Mesothelial cell of epicardium (in vitro differentiated cells): Measurements from ENCODE around the gene BBS2. TPM values are rescaled to one million over a fixed set of nuclear protein-coding genes. Genes with fewer than 3 reads are reported as not detected.

Experiments used
- DNase-seq, 2 experiments: peaks; one replicate each; pipeline ENCODE4 v3.0.0; 2021; ENCODE audit warnings: low spot score in 2 of 2; ENCODE audit not compliant: unreplicated experiment in 2 of 2
- H3K27ac Mint-ChIP-seq: 2 replicates; pipeline ENCODE4 v1.8.0; 2021; ENCODE audit warnings: mixed read lengths
- H3K27me3 Mint-ChIP-seq: 2 replicates; pipeline ENCODE4 v1.8.0; 2021; ENCODE audit warnings: low read depth, mixed read lengths
- H3K36me3 Mint-ChIP-seq: 2 replicates; pipeline ENCODE4 v1.8.0; 2021; ENCODE audit warnings: mixed read lengths
- H3K4me1 Mint-ChIP-seq: 2 replicates; pipeline ENCODE4 v1.8.0; 2021; ENCODE audit warnings: mixed read lengths
- H3K4me3 Mint-ChIP-seq: 2 replicates; pipeline ENCODE4 v1.8.0; 2021; ENCODE audit warnings: mild to moderate bottlenecking, moderate library complexity, mixed read lengths
- H3K9me3 Mint-ChIP-seq: 2 replicates; pipeline ENCODE4 v1.8.0; 2021; ENCODE audit warnings: mixed read lengths
- total RNA-seq: library from RNA; stranded (reverse); gene quantifications from 3 replicates; pipeline ENCODE4 v1.2.1, GENCODE V29; 2021
- TF ChIP-seq, protein P1 (sequence below): fragments of 200-600 bp; sonication (generic); IDR thresholded peaks from one replicate; pipeline ENCODE4 v1.5.0; 2021; ENCODE audit warnings: antibody characterized with exemption; ENCODE audit not compliant: unreplicated experiment

Gene BBS2
- total RNA-seq, 1 donor from 2014 or later: 60.8 TPM

DNA sequence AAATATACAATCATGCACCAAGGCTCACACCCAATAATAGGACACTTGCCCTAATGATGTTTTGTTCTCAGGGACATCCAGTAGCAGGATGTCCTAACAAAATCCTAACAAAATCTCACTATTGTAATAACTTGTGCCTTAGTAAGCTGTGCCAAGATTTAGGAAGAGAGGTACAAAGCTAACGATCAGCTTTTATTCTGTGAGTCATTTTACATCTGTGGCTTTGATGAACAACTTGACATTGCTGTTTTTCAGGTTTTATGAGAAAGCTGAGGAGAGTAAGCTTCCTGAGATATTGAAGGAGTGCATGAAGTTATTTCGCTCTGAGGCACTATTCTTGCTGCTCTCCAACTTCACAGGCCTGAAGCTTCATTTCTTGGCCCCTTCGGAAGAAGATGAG is 49.6 kb downstream of the BBS2 start:
- H3K9me3 Mint-ChIP-seq: no peaks in the 10 kb centered on the region
- TF ChIP-seq, protein P1, sequence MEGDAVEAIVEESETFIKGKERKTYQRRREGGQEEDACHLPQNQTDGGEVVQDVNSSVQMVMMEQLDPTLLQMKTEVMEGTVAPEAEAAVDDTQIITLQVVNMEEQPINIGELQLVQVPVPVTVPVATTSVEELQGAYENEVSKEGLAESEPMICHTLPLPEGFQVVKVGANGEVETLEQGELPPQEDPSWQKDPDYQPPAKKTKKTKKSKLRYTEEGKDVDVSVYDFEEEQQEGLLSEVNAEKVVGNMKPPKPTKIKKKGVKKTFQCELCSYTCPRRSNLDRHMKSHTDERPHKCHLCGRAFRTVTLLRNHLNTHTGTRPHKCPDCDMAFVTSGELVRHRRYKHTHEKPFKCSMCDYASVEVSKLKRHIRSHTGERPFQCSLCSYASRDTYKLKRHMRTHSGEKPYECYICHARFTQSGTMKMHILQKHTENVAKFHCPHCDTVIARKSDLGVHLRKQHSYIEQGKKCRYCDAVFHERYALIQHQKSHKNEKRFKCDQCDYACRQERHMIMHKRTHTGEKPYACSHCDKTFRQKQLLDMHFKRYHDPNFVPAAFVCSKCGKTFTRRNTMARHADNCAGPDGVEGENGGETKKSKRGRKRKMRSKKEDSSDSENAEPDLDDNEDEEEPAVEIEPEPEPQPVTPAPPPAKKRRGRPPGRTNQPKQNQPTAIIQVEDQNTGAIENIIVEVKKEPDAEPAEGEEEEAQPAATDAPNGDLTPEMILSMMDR: no peak
- peaks cover 49% of the 10 kb centered on the region for H3K36me3 Mint-ChIP-seq
- H3K4me1 Mint-ChIP-seq: peaks cover 14% of the 10 kb centered on the region
- peak overlapping the region; percentile 28 for H3K4me3 Mint-ChIP-seq
- no peak for DNase-seq
- H3K27ac Mint-ChIP-seq: peak overlapping the region; percentile 94
- no peaks in the 10 kb centered on the region for H3K27me3 Mint-ChIP-seq

DNA sequence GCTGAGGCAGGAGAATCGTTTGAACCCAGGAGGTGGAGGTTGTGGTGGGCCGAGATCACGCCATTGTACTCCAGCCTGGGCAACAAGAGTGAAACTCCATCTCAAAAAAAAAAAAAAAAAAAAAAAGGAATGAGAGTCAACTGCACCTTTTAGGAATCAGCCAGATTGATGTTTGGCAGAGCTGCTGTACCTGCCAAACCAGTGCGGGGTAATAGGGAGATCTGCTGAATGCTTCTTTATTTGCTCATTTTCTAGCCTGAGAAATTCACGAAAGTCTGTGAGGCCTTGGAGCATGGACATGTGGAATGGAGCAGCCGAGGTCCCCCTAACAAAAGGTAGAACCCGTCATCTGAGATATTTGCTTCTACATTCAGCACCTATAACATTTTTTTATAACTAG is 50.1 kb downstream of the BBS2 start:
- no peak overlapping the region for H3K4me3 Mint-ChIP-seq
- H3K27ac Mint-ChIP-seq: peak overlapping the region; percentile 94
- no peaks in the 10 kb centered on the region for H3K27me3 Mint-ChIP-seq
- TF ChIP-seq, protein P1: no peak
- no peaks in the 10 kb centered on the region for H3K9me3 Mint-ChIP-seq
- peaks cover 45% of the 10 kb centered on the region for H3K36me3 Mint-ChIP-seq
- no peak for DNase-seq
- H3K4me1 Mint-ChIP-seq: peaks cover 14% of the 10 kb centered on the region

DNA sequence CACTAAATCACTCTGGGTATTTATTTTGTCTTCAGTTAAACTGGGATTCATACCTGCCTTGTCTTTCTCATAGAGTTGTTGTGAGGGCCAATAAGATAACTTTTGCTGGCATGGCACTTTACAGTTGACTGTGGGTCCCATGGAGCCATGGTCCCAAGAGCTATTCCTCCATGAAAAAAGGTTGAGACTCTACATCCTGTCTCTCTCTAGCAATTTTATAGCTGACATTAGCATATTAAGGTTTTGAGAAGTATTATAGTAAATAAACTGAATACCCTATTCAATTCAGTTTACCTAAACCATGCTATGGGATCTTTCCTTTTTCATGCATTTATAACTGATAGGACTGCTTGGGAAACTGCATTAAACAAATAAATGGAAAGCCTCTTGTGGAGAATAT is 51.0 kb downstream of the BBS2 start:
- no peaks in the 10 kb centered on the region for H3K27me3 Mint-ChIP-seq
- peaks cover 53% of the 10 kb centered on the region for H3K36me3 Mint-ChIP-seq
- H3K4me3 Mint-ChIP-seq: no peak overlapping the region
- TF ChIP-seq, protein P1: no peak
- DNase-seq: no peak
- peaks cover 14% of the 10 kb centered on the region for H3K4me1 Mint-ChIP-seq
- no peaks in the 10 kb centered on the region for H3K9me3 Mint-ChIP-seq
- peak overlapping the region; percentile 78 for H3K27ac Mint-ChIP-seq

DNA sequence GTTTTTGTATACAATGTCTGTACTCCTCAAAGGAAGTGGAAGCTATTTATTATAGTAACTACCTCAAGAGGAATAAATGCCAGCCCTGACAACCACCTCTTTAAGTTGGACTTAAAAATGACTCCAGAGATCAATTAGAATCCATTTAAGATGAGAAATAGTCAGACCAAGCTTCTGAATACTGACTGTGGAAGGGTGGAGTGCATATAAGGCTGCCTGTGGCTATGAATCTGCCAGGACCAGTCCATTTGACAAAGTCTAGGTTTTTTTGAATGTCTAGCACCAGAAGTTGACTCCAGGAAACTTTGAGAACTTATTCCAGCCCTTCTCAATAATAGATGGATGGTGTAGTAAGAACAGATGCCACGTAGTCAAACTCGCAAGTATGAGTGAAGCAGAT is 53.5 kb downstream of the BBS2 start:
- peaks cover 55% of the 10 kb centered on the region for H3K36me3 Mint-ChIP-seq

DNA sequence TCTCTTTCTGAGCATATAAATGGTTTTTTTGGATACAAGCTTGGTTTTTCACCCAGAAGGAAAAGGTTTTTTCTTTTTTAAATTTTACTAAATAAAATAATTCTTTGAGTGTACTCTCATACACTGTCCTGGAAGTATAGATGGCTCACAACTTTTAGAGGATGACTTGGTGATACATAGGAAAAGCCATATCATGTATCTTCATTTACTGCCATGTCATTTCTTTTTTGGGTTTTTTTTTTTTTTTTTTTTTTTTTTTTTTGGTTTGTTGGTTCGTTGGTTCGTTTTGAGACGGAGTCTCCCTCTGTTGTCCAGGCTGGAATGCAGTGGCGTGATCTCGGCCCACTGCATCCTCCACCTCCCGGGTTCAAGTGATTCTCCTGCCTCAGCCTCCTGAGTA is 56.7 kb downstream of the BBS2 start:
- DNase-seq: no peak
- Mint-ChIP-seq H3K9me3 (no peaks in the 10 kb centered on the region), H3K36me3 (peaks cover 53% of the 10 kb centered on the region), H3K27ac (no peak overlapping the region), H3K4me3 (no peak overlapping the region), H3K4me1 (no peaks in the 10 kb centered on the region), H3K27me3 (no peaks in the 10 kb centered on the region)
- TF ChIP-seq, protein P1: no peak

More for the DNA sequence above, 53.5 kb downstream of the BBS2 start:
- Mint-ChIP-seq H3K4me3 (no peak overlapping the region), H3K9me3 (no peaks in the 10 kb centered on the region), H3K4me1 (peaks cover 14% of the 10 kb centered on the region), H3K27ac (no peak overlapping the region), H3K27me3 (no peaks in the 10 kb centered on the region)
- TF ChIP-seq, protein P1: no peak
- no peak for DNase-seq
